Smooth muscle cell of the brain vasculature (primary cell): ENCODE data around the gene SSNA1.

Source experiments
- DNase-seq: peaks from one replicate; pipeline ENCODE4 v3.0.0-alpha.2; 2012; ENCODE audit warnings: low read depth, low spot score

The SSNA1 gene

GRCh38 chr9:137182836-137183235, 5.6 kb upstream of the SSNA1 start:
- no peak for DNase-seq

- DNase-seq = no peak
Measured at GRCh38 chr9:137183980-137184595, 4.4 kb upstream of the SSNA1 start.

GRCh38 chr9:137184881-137185660, 3.4 kb upstream of the SSNA1 start:
- no peak for DNase-seq

GRCh38 chr9:137185921-137186320, 2.6 kb upstream of the SSNA1 start:
- no peak for DNase-seq

GRCh38 chr9:137186385-137186784, 2.1 kb upstream of the SSNA1 start:
- DNase-seq = no peak

- no peak for DNase-seq
Measured at GRCh38 chr9:137187386-137187785, 1.1 kb upstream of the SSNA1 start.

- no peak for DNase-seq
Measured at GRCh38 chr9:137188086-137188489, 388 bp upstream of the SSNA1 start.

GRCh38 chr9:137189297-137190295, 1.1 kb downstream of the SSNA1 start:
- no peak for DNase-seq

GRCh38 chr9:137190315-137190856, 1.9 kb downstream of the SSNA1 start:
- DNase-seq = no peak

- DNase-seq = no peak
Measured at GRCh38 chr9:137191245-137191644, 2.8 kb downstream of the SSNA1 start.

GRCh38 chr9:137191691-137192447, 3.4 kb downstream of the SSNA1 start:
- DNase-seq = no peak

GRCh38 chr9:137192448-137192780, 3.9 kb downstream of the SSNA1 start:
- DNase-seq = no peak

GRCh38 chr9:137192859-137193258, 4.4 kb downstream of the SSNA1 start:
- DNase-seq = no peak

GRCh38 chr9:137193771-137194170, 5.3 kb downstream of the SSNA1 start:
- no peak for DNase-seq

GRCh38 chr9:137194388-137194787, 5.9 kb downstream of the SSNA1 start:
- no peak for DNase-seq

- DNase-seq = no peak
Measured at GRCh38 chr9:137194909-137195308, 6.4 kb downstream of the SSNA1 start.

- DNase-seq = no peak
Measured at GRCh38 chr9:137195525-137196220, 7.2 kb downstream of the SSNA1 start.

- no peak for DNase-seq
Measured at GRCh38 chr9:137198051-137198901, 9.8 kb downstream of the SSNA1 start.

GRCh38 chr9:137198902-137199283, 10.4 kb downstream of the SSNA1 start:
- DNase-seq = no peak
